GM12873 (cell line): ENCODE data around the gene DLGAP1.

Source experiments
- CTCF ChIP-seq: IDR thresholded peaks from 2 replicates; pipeline ENCODE4 v1.5.1; 2012; ENCODE audit warnings: low read depth, mild to moderate bottlenecking, moderate library complexity, low read length, control low read depth; ENCODE audit not compliant: insufficient read depth; ENCODE audit errors: missing control alignments

The DLGAP1 gene

GRCh38 chr18:3842844-3843243, 612.3 kb downstream of the DLGAP1 start:
- no peak for TF ChIP-seq CTCF

- TF ChIP-seq CTCF = no peak
Measured at GRCh38 chr18:3840766-3841165, 614.3 kb downstream of the DLGAP1 start.

DNA sequence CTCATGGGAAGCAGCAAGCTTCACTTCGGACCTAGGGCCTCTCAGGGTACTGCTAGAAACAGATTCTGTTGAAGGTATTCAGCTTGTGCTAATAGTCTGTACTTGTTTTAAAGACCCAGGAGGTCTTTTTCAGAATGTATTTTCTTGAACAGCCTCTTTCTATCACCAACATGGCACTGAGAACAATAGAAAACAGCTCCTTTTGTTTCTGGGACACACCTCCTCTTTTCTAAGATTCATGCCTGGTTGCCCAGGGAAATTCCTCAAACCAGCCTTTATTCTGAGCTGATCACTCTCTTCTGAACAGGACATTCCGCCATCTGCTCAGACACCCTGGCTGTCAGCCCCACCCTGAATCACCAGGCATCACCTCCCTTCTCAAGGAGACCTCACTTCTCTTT, 615.5 kb downstream of the DLGAP1 start:
- TF ChIP-seq CTCF = no peak

GRCh38 chr18:3836483-3837335, 618.4 kb downstream of the DLGAP1 start:
- TF ChIP-seq CTCF = no peak

DNA sequence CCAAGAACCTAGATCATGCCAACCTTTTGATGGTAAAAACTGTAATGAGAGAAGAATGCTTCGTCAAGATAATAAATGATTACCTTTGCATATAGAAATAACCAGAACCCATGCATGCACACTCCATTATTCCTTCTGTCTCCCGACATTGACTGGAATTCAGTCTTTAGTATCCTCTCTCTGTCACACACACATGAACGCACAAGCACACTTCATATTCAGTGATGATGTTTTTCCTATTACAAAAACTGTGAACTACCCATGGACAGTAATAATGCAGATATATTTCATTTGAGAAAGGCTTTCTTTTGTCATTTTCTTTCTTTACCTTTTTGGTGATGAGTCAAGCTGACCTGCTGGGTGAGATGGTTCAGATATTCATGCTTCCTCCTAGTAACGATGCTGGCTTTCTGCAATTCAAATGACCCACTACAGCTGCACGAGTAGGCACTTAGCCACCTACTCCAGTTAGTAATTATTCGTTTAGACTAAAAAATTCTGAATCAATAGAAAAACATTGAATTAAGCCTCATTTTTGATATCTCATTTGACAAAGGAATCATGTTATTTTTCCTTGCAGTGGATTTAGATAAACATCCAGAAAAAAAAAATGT, 623.0 kb downstream of the DLGAP1 start:
- no peak for TF ChIP-seq CTCF

- no peak for TF ChIP-seq CTCF
Measured at GRCh38 chr18:3830604-3831003, 624.5 kb downstream of the DLGAP1 start.

DNA sequence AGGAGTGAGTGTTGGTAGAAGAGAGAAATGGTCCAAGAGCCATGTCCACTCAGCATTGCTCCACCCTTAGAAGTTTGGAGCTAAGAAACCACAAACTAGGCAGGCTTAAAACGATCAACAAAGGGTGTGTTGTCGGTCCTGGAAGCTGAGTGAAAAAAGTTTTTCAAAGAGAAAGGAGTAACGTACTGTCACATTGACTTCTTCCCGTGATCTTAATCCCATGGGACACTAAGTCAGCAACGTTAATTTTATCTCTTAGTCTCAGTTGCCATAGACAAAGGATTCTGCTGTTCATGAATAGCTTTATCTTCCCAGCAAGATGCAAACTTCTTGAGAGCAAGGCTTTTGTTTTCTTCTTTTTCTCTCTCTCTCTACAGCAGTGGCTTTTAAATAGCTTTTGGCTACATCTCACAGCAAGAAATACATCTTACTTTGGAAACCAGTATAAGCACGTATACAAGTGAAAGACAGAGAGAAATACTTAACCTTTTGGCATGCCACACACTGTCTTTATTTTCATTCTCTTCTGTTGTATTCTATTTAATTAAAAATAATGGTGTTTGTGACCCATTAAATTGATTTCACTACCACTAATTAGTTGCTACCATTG, 627.8 kb downstream of the DLGAP1 start:
- no peak for TF ChIP-seq CTCF
